Measurements from ENCODE around the gene NOXA1. TPM values are rescaled to one million over a fixed set of nuclear protein-coding genes. Genes with fewer than 3 reads are reported as not detected.

NOXA1 gene
- polyA plus RNA-seq, 1 donor from 2014 or later, result 1.7 TPM

- Histone ChIP-seq H3K9me3 (ENCODE audit: low read length) (no peaks in the 10 kb centered on the region), H3K36me3 (ENCODE audit: insufficient read depth, low read length) (no peaks in the 10 kb centered on the region), H3K9ac (ENCODE audit: low read length) (no peak overlapping the region), H2AFZ (ENCODE audit: low read depth, low read length) (no peak overlapping the region), H3K27me3 (ENCODE audit: insufficient read depth, low read depth, low read length) (no peaks in the 10 kb centered on the region), H3K79me2 (replicated peaks; ENCODE audit: insufficient read depth, low read length) (no peaks in the 10 kb centered on the region), H3K27ac (ENCODE audit: low read length) (no peak overlapping the region), H3K4me2 (ENCODE audit: low read length) (no peak overlapping the region), H3K4me3 (ENCODE audit: low read length) (no peak overlapping the region), H3K9me2 (ENCODE audit: insufficient read depth, low read length) (no peaks in the 10 kb centered on the region), H4K20me1 (ENCODE audit: insufficient read depth) (no peaks in the 10 kb centered on the region), H3F3A (ENCODE audit: insufficient read depth, low read length, poor library complexity, severe bottlenecking) (no peaks in the 10 kb centered on the region)
- TF ChIP-seq EZH2 (IDR thresholded peaks at IDR 0.05; ENCODE audit: borderline replicate concordance, insufficient read depth, low read length, poor library complexity, severe bottlenecking) (no peak), REST (IDR thresholded peaks at IDR 0.05; ENCODE audit: borderline replicate concordance) (no peak), CTCF (IDR thresholded peaks at IDR 0.05; ENCODE audit: poor library complexity, severe bottlenecking) (no peak), POLR2AphosphoS5 (IDR thresholded peaks at IDR 0.05) (no peak), SMC3 (conservative IDR thresholded peaks at IDR 0.05; ENCODE audit: poor library complexity) (no peak), TAF1 (IDR thresholded peaks at IDR 0.05; ENCODE audit: low read depth) (no peak), EP300 (conservative IDR thresholded peaks at IDR 0.05; ENCODE audit: poor library complexity, severe bottlenecking) (no peak), RAD21 (conservative IDR thresholded peaks at IDR 0.05) (no peak), MXI1 (conservative IDR thresholded peaks at IDR 0.05; ENCODE audit: poor library complexity, severe bottlenecking) (no peak)
These were observed 33.8 kb upstream of the NOXA1 start for GRCh38 chr9:137389428-137389746.

GRCh38 chr9:137390553-137391410 lies 32.4 kb upstream of the NOXA1 start:
- H3K79me2 ChIP-seq (replicated peaks; ENCODE audit: insufficient read depth, low read length), result no peaks in the 10 kb centered on the region
- no peak overlapping the region for H3K27ac ChIP-seq (ENCODE audit: low read length)
- no peak overlapping the region for H3K4me2 ChIP-seq (ENCODE audit: low read length)
- H3K9me3 ChIP-seq (ENCODE audit: low read length), result no peaks in the 10 kb centered on the region
- TF ChIP-seq SMC3 (conservative IDR thresholded peaks at IDR 0.05; ENCODE audit: poor library complexity) (no peak), POLR2AphosphoS5 (IDR thresholded peaks at IDR 0.05) (no peak), EZH2 (IDR thresholded peaks at IDR 0.05; ENCODE audit: borderline replicate concordance, insufficient read depth, low read length, poor library complexity, severe bottlenecking) (no peak), EP300 (conservative IDR thresholded peaks at IDR 0.05; ENCODE audit: poor library complexity, severe bottlenecking) (no peak), TAF1 (IDR thresholded peaks at IDR 0.05; ENCODE audit: low read depth) (no peak), CTCF (IDR thresholded peaks at IDR 0.05; ENCODE audit: poor library complexity, severe bottlenecking) (no peak), RAD21 (conservative IDR thresholded peaks at IDR 0.05) (no peak), MXI1 (conservative IDR thresholded peaks at IDR 0.05; ENCODE audit: poor library complexity, severe bottlenecking) (no peak), REST (IDR thresholded peaks at IDR 0.05; ENCODE audit: borderline replicate concordance) (no peak)
- no peaks in the 10 kb centered on the region for H3F3A ChIP-seq (ENCODE audit: insufficient read depth, low read length, poor library complexity, severe bottlenecking)
- no peaks in the 10 kb centered on the region for H3K9me2 ChIP-seq (ENCODE audit: insufficient read depth, low read length)
- H3K4me3 ChIP-seq (ENCODE audit: low read length), result no peak overlapping the region
- H4K20me1 ChIP-seq (ENCODE audit: insufficient read depth), result no peaks in the 10 kb centered on the region
- no peak overlapping the region for H3K9ac ChIP-seq (ENCODE audit: low read length)
- no peaks in the 10 kb centered on the region for H3K36me3 ChIP-seq (ENCODE audit: insufficient read depth, low read length)
- H3K27me3 ChIP-seq (ENCODE audit: insufficient read depth, low read depth, low read length), result no peaks in the 10 kb centered on the region
- H2AFZ ChIP-seq (ENCODE audit: low read depth, low read length), result no peak overlapping the region

All from neural cell (in vitro differentiated cells).